Cardiac fibroblast (primary cell): Measurements from ENCODE around the gene DGKG.

Experiments
- DNase-seq, 2 donors: peaks; one replicate each; pipeline versions ENCODE4 v3.0.0 to v3.0.0-alpha.2; 2010; ENCODE audit warnings: low read depth in 2 of 2
- H3K4me3 ChIP-seq, 2 donors: replicated peaks in 1 of 2; 1 replicate in 1 of 2; 2 replicates in 1 of 2; pipeline ENCODE4 v1.5.1; 2011; ENCODE audit warnings: low read depth in 2 of 2, low read length in 2 of 2, mild to moderate bottlenecking in 2 of 2, moderate library complexity in 1 of 2
- CTCF ChIP-seq: IDR thresholded peaks from one replicate; pipeline ENCODE4 v1.5.1; 2011; ENCODE audit warnings: low read depth, mild to moderate bottlenecking, low read length, inconsistent platforms

The DGKG gene

GRCh38 chr3:186207515-186207914, 154.5 kb downstream of the DGKG start:
- no peak overlapping the region for H3K4me3 ChIP-seq
- TF ChIP-seq CTCF, result no peak
- no peak for DNase-seq

GRCh38 chr3:186200726-186201125, 161.3 kb downstream of the DGKG start:
- DNase-seq, result no peak
- no peak overlapping the region for H3K4me3 ChIP-seq
- no peak for TF ChIP-seq CTCF

GRCh38 chr3:186198442-186198841, 163.6 kb downstream of the DGKG start:
- no peak overlapping the region for H3K4me3 ChIP-seq
- DNase-seq, result no peak
- no peak for TF ChIP-seq CTCF

GRCh38 chr3:186194451-186194811, 167.6 kb downstream of the DGKG start:
- H3K4me3 ChIP-seq, result no peak overlapping the region
- DNase-seq, result no peak
- no peak for TF ChIP-seq CTCF

GRCh38 chr3:186193534-186194450, 168.2 kb downstream of the DGKG start:
- no peak for DNase-seq
- no peak overlapping the region for H3K4me3 ChIP-seq
- no peak for TF ChIP-seq CTCF

GRCh38 chr3:186192823-186193222, 169.2 kb downstream of the DGKG start:
- no peak for TF ChIP-seq CTCF
- no peak overlapping the region for H3K4me3 ChIP-seq
- DNase-seq, result no peak
